GM21619 (cell line): ENCODE measurements around the gene TMEM163.
"Not testable (repeated sequence)": the region's sequence is repeated elsewhere in the genome, so short reads cannot be mapped to it uniquely, and the experiment has no call there.

Source experiments
- ATAC-seq: cut with Tn5 transposase; IDR thresholded peaks from one replicate; pipeline ENCODE4 v1.9.1; 2021; ENCODE audit not compliant: unreplicated experiment

TMEM163 gene

GRCh38 chr2:134718817-134719814 lies at the start of gene TMEM163:
Gene TMEM163, minus strand, starts transcription at chr2:134719000.
- ATAC-seq: peak; percentile 52

GRCh38 chr2:134766583-134766982 lies 47.8 kb upstream of the TMEM163 start:
- ATAC-seq: no peak

- no peak for ATAC-seq
Observed at GRCh38 chr2:134765987-134766386, 47.2 kb upstream of the TMEM163 start.

- ATAC-seq: no peak
Observed at GRCh38 chr2:134764164-134764563, 45.4 kb upstream of the TMEM163 start.

- ATAC-seq: no peak
Observed at GRCh38 chr2:134763164-134763710, 44.4 kb upstream of the TMEM163 start.

GRCh38 chr2:134762508-134762907 lies 43.7 kb upstream of the TMEM163 start:
- ATAC-seq: no peak

GRCh38 chr2:134760385-134760784 lies 41.6 kb upstream of the TMEM163 start:
- ATAC-seq: no peak

- ATAC-seq: peak; percentile 92
Observed at GRCh38 chr2:134758633-134759032, 39.8 kb upstream of the TMEM163 start.

- ATAC-seq: not testable (repeated sequence)
Observed at GRCh38 chr2:134751981-134752380, 33.2 kb upstream of the TMEM163 start.

- no peak for ATAC-seq
Observed at GRCh38 chr2:134745546-134745945, 26.7 kb upstream of the TMEM163 start.

- no peak for ATAC-seq
Observed at GRCh38 chr2:134745023-134745422, 26.2 kb upstream of the TMEM163 start.

GRCh38 chr2:134739879-134740301 lies 21.1 kb upstream of the TMEM163 start:
- ATAC-seq: peak; percentile 93

- no peak for ATAC-seq
Observed at GRCh38 chr2:134739236-134739878, 20.6 kb upstream of the TMEM163 start.

- ATAC-seq: no peak
Observed at GRCh38 chr2:134738141-134738870, 19.5 kb upstream of the TMEM163 start.

GRCh38 chr2:134737671-134738070 lies 18.9 kb upstream of the TMEM163 start:
- no peak for ATAC-seq

- no peak for ATAC-seq
Observed at GRCh38 chr2:134736167-134736880, 17.5 kb upstream of the TMEM163 start.

GRCh38 chr2:134728163-134728562 lies 9.4 kb upstream of the TMEM163 start:
- ATAC-seq: no peak

GRCh38 chr2:134727385-134727784 lies 8.6 kb upstream of the TMEM163 start:
- no peak for ATAC-seq

- no peak for ATAC-seq
Observed at GRCh38 chr2:134726645-134727044, 7.8 kb upstream of the TMEM163 start.

- no peak for ATAC-seq
Observed at GRCh38 chr2:134725876-134726275, 7.1 kb upstream of the TMEM163 start.
